ENCODE results near the gene DHCR24. TPM values are rescaled to one million over a fixed set of nuclear protein-coding genes. Genes with fewer than 3 reads are reported as not detected.

The DHCR24 gene
- total RNA-seq, 2 experiments from 2014 or later, result 56.3 to 64.8 TPM

DNA sequence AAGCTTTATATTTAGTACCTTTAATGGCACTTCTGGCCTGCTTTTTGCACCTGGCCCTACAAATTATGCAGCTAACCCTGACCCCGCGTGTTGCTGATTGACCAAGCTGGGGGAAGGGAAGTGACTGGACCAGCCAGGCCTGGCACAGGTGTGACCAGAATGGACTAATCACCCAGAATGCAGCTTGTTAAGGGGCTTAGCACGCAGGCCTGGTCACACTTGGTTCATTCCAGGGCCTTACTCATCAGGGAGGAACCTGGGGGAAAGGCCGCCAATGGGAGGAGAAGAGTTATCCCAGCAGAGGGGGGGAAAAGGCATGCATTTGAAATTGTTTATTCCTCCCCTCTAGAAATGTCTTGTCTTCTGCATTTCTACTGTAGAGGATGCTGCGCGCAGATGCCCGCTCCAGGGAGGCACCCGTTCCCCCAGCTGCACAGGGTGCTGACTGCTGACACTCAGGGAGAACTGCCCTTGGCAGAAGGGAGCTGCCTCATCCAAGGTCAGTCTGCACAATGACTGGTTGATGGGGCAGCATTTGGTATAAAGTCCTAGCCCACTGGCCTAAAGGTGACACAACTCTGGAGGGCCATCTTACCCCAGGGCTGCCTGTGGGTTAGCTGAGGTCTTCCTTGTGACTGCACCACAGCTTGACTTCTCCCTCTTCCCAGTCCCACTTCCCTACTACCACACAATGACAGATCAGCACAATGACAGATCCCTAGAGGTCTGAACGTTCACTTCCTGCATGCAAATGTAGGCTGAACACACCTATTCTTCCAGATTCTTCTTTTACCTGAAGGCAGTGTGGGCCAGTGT lies 29.0 kb downstream of the DHCR24 start:
- Mint-ChIP-seq H3K27me3 (ENCODE audit: low read depth) (no peaks in the 10 kb centered on the region), H3K4me3 (no peak overlapping the region), H3K27ac (no peak overlapping the region), H3K4me1 (ENCODE audit: low read depth) (no peaks in the 10 kb centered on the region), H3K9me3 (no peaks in the 10 kb centered on the region), H3K36me3 (ENCODE audit: low read depth) (peaks cover 34% of the 10 kb centered on the region)
- CTCF ChIA-PET, result interaction anchor here (0.7 to 1.1 kb wide), 2 partner anchors 9 to 164 kb away, joined by 3 read pairs; no protein-coding TSS in a partner anchor
- DNase-seq, result no peak
- intact Hi-C loops (cut with micrococcal nuclease), result no loop called here

DNA sequence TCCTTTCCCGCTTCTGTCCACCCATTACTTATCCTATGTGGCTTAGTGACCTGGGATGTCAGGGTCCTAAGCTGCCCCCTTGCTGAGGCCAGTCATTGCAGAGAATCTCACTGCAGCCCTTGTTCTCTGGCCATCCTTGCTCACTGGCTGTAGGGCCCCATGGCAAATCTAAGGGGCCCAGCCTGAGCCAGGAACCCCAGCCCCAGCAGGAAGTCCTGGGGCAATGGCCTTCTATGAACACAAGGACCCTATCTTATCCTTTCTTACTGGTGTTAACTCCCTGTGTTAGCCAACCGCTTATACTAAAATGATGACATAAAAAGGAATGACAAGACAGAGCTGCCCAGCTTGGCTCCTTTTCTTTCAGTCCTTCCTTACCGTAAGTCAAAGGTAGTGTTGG lies 29.9 kb downstream of the DHCR24 start:
- H3K4me1 Mint-ChIP-seq (ENCODE audit: low read depth), result no peaks in the 10 kb centered on the region
- no peak for DNase-seq
- no peaks in the 10 kb centered on the region for H3K27me3 Mint-ChIP-seq (ENCODE audit: low read depth)
- H3K9me3 Mint-ChIP-seq, result no peaks in the 10 kb centered on the region
- intact Hi-C loops (cut with micrococcal nuclease), result no loop called here
- peaks cover 33% of the 10 kb centered on the region for H3K36me3 Mint-ChIP-seq (ENCODE audit: low read depth)
- no peak overlapping the region for H3K4me3 Mint-ChIP-seq
- H3K27ac Mint-ChIP-seq, result no peak overlapping the region
- CTCF ChIA-PET, result interaction anchor here (1.1 kb wide), 1 partner anchor 165 kb away, joined by 3 read pairs; no protein-coding TSS in a partner anchor

DNA sequence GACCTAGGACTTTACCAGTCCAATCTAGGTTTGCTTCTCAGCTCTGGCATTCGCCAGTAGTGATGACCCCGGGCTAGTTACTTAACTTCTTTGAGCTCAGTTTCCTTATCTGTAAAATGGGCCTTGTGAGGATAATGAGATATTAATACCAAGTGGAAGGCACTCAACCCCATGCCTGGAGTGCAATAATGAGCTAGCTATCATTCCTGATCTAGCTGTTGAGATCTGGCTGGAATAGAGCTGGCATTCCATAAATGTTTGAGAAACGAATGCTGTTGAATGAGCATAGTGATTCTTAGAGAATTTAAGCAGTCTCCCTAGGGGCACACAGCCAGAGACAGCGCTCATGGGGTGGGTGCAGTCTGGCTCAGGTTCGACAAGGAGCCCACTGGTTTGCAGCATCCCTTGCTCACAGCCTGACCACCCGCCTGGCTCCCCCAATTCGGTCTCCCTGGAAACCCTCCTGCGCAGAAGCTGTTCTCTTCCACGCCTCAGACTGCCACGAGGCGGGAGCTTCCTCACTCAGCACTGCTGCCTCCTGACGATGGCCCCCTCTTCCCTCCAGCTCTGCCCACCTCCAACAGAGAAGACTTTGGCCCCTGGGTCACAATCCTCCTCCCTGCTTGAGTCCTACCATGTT lies 32.5 kb downstream of the DHCR24 start:
- Mint-ChIP-seq H3K27me3 (ENCODE audit: low read depth) (no peaks in the 10 kb centered on the region), H3K36me3 (ENCODE audit: low read depth) (peaks cover 30% of the 10 kb centered on the region), H3K4me1 (ENCODE audit: low read depth) (no peaks in the 10 kb centered on the region), H3K4me3 (no peak overlapping the region), H3K27ac (no peak overlapping the region), H3K9me3 (no peaks in the 10 kb centered on the region)
- CTCF ChIA-PET, result no interaction called here
- no peak for DNase-seq
- intact Hi-C loops (cut with micrococcal nuclease), result no loop called here

DNA sequence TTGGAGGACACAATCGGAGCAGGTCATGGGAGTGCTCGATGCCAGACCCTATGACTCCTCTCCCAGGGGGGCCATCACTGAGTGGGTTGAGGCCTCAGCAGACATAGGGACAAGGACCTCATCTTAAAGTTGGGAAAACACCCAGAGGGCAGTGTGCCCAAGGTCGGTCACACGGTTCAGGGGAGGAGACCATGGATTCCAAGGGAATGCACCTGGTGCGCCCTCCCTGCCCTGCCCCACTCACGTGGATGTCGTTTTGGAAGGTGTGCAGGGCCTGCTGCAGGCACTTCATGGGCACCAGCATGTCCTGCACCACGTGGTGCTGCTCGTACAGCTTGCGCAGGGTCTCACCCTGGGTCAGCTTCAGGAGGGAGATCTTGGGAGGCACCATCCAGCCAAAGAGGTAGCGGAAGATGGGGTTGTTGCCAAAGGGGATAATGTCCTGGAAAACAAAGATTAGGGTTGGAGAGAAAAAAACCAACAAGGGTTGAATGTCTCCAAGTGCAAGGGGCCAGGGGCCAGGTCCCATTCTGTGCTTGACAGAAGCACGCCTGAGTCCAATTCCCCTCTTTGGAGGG lies 33.1 kb downstream of the DHCR24 start:
- no peak overlapping the region for H3K27ac Mint-ChIP-seq
- intact Hi-C loops (cut with micrococcal nuclease), result no loop called here
- no peak overlapping the region for H3K4me3 Mint-ChIP-seq
- H3K4me1 Mint-ChIP-seq (ENCODE audit: low read depth), result no peaks in the 10 kb centered on the region
- no peaks in the 10 kb centered on the region for H3K9me3 Mint-ChIP-seq
- no peaks in the 10 kb centered on the region for H3K27me3 Mint-ChIP-seq (ENCODE audit: low read depth)
- no peak for DNase-seq
- CTCF ChIA-PET, result no interaction called here
- peaks cover 33% of the 10 kb centered on the region for H3K36me3 Mint-ChIP-seq (ENCODE audit: low read depth)

DNA sequence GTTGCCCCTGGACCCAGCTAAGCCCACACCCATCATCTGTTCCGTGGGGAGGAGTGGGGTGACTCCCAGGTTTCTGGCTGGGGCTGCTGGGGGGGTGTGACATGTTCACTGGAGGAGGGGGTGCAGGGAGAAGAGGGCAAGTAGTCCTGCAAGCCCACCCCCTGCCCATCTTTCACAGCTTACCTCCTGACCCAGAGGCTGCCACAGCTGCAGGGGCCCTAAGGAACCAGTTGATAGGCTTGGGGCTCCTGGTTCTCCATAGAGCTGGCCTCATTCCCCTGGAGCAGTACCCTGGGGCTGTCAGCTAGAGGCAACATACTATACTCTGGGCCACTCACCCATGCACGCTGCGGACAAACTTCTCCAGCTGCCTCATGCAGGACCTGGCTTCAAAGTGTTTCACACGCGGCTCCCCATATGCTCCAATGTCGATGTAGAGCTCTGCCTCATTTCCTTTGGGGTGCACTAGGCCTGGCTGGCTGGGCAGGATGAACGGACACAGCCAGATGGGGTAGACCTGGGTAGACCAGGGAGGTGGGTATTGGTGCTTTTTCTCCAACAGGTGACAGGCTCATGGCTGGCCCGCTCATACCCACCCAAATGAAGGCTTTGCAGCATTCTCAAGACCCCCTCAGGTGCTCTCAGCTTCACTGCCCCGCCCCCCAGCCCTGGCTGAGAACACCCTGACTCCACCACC lies 33.8 kb downstream of the DHCR24 start:
- intact Hi-C loops (cut with micrococcal nuclease), result no loop called here
- CTCF ChIA-PET, result no interaction called here
- peaks cover 36% of the 10 kb centered on the region for H3K36me3 Mint-ChIP-seq (ENCODE audit: low read depth)
- DNase-seq, result no peak
- H3K27ac Mint-ChIP-seq, result no peak overlapping the region
- H3K4me1 Mint-ChIP-seq (ENCODE audit: low read depth), result no peaks in the 10 kb centered on the region
- H3K27me3 Mint-ChIP-seq (ENCODE audit: low read depth), result no peaks in the 10 kb centered on the region
- H3K4me3 Mint-ChIP-seq, result no peak overlapping the region
- H3K9me3 Mint-ChIP-seq, result no peaks in the 10 kb centered on the region

DNA sequence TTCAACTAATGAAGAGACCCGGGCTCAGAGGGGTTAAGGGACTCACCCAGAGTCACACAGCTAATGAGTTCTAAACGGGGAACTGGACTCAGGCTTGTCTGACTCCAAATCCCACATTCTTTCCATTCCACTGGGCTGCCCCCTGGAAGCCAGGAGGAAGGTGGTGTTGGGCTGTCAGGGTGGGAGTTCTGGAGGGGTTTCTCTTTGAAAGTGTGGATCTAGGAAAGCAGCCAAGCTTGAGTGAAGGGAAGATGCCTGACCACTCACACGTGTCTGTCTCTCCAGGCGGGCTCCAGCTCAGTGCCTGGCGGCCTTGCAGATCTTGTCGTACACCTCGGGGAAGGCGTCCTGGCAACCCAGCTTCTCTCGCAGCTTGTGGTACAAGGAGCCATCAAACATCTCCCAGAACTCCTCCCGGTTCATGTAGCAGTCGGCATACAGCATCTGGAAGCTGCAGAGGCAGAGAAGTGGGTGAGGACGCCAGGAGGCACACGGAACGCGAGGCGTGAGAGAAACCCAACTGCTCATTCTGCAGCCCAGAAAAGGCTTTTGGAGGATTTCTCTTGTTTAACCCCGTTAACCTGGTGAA lies 35.0 kb downstream of the DHCR24 start:
- Mint-ChIP-seq H3K9me3 (no peaks in the 10 kb centered on the region), H3K27ac (peak overlapping the region; percentile 54), H3K4me3 (no peak overlapping the region), H3K27me3 (ENCODE audit: low read depth) (no peaks in the 10 kb centered on the region), H3K4me1 (ENCODE audit: low read depth) (no peaks in the 10 kb centered on the region), H3K36me3 (ENCODE audit: low read depth) (peaks cover 40% of the 10 kb centered on the region)
- intact Hi-C loops (cut with micrococcal nuclease), result no loop called here
- CTCF ChIA-PET, result no interaction called here
- DNase-seq, result no peak

DNA sequence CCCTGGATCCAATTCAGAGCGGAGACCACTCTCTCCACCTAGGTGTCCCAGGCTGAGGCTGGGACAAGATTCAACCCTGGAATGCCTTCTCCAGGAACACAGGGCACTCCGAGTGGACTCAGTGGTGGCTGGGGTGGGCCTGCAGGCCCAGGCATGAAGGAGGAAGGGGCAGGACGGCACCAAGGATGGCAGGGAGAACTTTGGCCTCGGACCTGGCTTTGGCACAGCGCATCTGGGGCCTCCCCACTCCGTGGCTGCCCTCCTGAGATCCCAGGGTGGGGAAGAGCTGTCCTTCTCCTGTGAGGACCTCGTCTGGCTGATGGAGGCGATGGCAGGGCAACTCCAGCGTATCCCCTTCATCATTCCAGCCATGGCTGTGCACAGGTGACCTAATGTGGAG lies 35.6 kb downstream of the DHCR24 start:
- Mint-ChIP-seq H3K36me3 (ENCODE audit: low read depth) (peaks cover 40% of the 10 kb centered on the region), H3K4me3 (no peak overlapping the region), H3K27ac (no peak overlapping the region), H3K4me1 (ENCODE audit: low read depth) (no peaks in the 10 kb centered on the region), H3K9me3 (no peaks in the 10 kb centered on the region), H3K27me3 (ENCODE audit: low read depth) (no peaks in the 10 kb centered on the region)
- no peak for DNase-seq
- intact Hi-C loops (cut with micrococcal nuclease), result no loop called here
- CTCF ChIA-PET, result no interaction called here

DNA sequence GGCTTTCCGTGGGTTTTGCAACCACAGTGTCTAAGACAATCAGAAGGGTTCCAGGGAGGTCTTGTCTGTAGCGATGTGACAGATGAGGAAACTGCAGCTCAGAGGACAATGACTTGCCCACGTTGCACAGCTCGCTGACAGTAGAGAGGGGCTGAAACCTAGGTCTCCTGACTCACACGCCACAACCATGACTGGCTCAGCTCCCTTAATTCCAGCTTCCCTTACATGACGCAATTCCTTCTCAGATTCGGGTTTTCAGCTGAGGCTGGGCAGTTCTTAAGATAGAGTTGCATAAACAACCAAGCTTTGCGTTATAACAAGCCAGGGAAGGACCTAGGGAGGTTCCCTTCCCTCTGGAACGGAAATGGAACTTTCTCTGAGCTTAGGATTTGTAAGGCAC lies 36.3 kb downstream of the DHCR24 start:
- no peak for DNase-seq
- H3K9me3 Mint-ChIP-seq, result no peaks in the 10 kb centered on the region
- H3K27me3 Mint-ChIP-seq (ENCODE audit: low read depth), result no peaks in the 10 kb centered on the region
- no peaks in the 10 kb centered on the region for H3K4me1 Mint-ChIP-seq (ENCODE audit: low read depth)
- peaks cover 38% of the 10 kb centered on the region for H3K36me3 Mint-ChIP-seq (ENCODE audit: low read depth)
- CTCF ChIA-PET, result no interaction called here
- no peak overlapping the region for H3K4me3 Mint-ChIP-seq
- intact Hi-C loops (cut with micrococcal nuclease), result no loop called here
- no peak overlapping the region for H3K27ac Mint-ChIP-seq

DNA sequence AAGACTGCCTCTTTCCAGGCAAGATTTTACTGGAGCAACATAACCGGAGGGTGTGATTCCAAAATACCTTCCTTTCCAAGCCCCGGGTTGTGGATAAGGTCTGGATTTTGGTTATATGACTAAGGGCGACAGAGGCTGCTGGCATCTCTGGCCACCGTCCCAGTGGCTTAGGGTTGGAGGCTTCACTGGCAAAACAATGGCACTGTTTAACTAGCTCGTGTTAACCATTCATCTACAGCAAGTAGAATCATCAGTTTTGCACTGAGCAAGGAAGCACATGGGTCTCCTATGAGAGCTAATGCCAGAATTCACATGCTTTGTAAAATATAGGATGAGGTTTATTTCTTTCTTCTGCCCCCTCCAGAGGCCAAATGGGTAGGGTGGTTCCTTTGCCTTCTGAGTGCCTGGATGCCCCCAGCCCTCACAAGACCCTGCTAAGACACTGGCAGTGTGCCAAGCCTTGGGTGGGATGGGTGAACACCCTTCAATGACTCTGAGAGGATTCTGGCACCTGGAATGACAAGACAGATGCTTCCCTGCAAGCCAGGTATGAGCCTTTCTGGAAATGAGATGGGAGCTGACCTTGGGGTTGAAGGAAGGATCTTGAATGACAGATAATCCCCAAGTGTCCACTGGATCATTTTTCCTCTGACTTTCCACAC lies 36.8 kb downstream of the DHCR24 start:
- DNase-seq, result no peak
- Mint-ChIP-seq H3K27ac (no peak overlapping the region), H3K4me3 (no peak overlapping the region), H3K4me1 (ENCODE audit: low read depth) (no peaks in the 10 kb centered on the region), H3K36me3 (ENCODE audit: low read depth) (peaks cover 38% of the 10 kb centered on the region), H3K27me3 (ENCODE audit: low read depth) (no peaks in the 10 kb centered on the region), H3K9me3 (no peaks in the 10 kb centered on the region)
- CTCF ChIA-PET, result no interaction called here
- intact Hi-C loops (cut with micrococcal nuclease), result no loop called here

DNA sequence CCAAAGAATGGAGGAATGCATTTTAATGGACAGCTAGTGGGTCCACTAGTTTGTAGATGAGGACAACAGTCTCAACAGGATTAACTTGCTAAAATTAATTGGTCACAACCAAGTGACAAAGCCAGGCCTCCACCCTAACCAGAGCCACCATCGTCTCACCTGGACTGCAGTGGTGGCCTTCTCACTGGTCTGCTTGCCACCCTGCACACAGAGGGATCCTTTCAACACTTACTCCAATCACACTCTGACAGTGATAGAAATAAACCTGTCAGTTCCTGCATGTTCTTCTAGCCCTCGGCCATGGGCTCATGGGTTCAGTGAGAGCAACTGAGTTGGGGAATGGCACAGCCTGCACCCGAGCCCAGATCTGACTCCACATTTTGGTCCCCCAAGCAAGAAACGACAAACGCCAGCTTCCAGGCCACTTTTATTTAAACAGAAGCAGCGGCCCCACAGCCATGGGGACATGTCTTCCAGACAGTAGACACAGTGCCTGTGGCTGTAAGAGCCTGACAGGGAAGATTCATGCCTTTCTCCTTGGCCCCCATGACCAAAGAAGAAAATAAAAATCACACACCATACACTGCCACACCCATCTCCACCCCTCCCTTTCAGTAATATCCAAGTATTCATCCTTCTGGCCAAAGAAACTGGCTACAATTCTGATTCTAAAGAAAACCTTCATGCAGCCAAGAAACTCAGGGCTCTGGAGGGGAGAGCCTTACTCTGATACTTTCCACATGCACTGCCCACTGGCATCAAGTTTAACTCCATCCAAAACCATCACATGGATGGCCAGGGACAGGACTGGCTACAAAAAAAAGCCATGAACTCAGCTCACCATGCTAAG lies 37.6 kb downstream of the DHCR24 start:
- peaks cover 38% of the 10 kb centered on the region for H3K36me3 Mint-ChIP-seq (ENCODE audit: low read depth)
- H3K4me3 Mint-ChIP-seq, result no peak overlapping the region
- no peak for DNase-seq
- H3K27me3 Mint-ChIP-seq (ENCODE audit: low read depth), result no peaks in the 10 kb centered on the region
- intact Hi-C loops (cut with micrococcal nuclease), result no loop called here
- CTCF ChIA-PET, result interaction anchor here (0.6 to 1.2 kb wide), 3 partner anchors 9 to 211 kb away, joined by 3 to 4 read pairs (median 3); no protein-coding TSS in a partner anchor
- no peaks in the 10 kb centered on the region for H3K9me3 Mint-ChIP-seq
- no peaks in the 10 kb centered on the region for H3K4me1 Mint-ChIP-seq (ENCODE audit: low read depth)
- no peak overlapping the region for H3K27ac Mint-ChIP-seq
